ENCODE data around the gene CREB5. TPM values are rescaled to one million over a fixed set of nuclear protein-coding genes. Genes with fewer than 3 reads are reported as not detected.

CREB5 gene
- total RNA-seq, 4 donors from 2014 or later = 6.6 to 18.6 (median 12.6) TPM

DNA sequence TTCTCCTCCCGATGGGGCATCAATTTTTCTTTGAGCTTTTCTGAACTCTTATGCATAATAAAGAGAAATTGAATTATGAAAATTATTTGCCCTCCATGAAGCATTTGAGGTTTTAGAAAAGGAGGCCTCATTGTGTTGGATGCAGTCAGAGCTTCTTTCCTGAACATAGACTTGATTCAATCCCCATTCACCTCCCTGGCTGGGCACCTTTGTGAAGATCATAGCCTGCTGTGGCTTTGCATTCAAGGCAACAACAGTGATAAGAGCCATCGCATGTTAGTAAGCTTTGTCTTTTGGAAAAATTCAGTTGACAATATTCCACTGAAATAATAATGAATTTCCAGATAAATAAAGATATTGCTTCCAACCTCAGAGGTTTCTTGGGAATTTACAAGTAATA, 458.8 kb downstream of the CREB5 start:
- no peak overlapping the region for H3K27ac ChIP-seq (replicated peaks in 1 of 4)
- intact Hi-C loops (cut with DNase I) = no loop called here
- WGBS = 92% methylated on average over 2 of the region's 2 CpGs
- no peaks in the 10 kb centered on the region for H3K9me3 ChIP-seq
- DNase-seq (ENCODE audit: extremely low spot score) = no peak
- no peak overlapping the region for H3K4me3 ChIP-seq
- H3K27me3 ChIP-seq = no peaks in the 10 kb centered on the region
- no peaks in the 10 kb centered on the region for H3K4me1 ChIP-seq
- TF ChIP-seq POLR2AphosphoS5 (IDR thresholded peaks at IDR 0.05) (no peak), POLR2A (IDR thresholded peaks at IDR 0.05; ENCODE audit: low read depth) (no peak), EP300 (IDR thresholded peaks at IDR 0.05) (no peak)
- TF ChIP-seq, protein P1, sequence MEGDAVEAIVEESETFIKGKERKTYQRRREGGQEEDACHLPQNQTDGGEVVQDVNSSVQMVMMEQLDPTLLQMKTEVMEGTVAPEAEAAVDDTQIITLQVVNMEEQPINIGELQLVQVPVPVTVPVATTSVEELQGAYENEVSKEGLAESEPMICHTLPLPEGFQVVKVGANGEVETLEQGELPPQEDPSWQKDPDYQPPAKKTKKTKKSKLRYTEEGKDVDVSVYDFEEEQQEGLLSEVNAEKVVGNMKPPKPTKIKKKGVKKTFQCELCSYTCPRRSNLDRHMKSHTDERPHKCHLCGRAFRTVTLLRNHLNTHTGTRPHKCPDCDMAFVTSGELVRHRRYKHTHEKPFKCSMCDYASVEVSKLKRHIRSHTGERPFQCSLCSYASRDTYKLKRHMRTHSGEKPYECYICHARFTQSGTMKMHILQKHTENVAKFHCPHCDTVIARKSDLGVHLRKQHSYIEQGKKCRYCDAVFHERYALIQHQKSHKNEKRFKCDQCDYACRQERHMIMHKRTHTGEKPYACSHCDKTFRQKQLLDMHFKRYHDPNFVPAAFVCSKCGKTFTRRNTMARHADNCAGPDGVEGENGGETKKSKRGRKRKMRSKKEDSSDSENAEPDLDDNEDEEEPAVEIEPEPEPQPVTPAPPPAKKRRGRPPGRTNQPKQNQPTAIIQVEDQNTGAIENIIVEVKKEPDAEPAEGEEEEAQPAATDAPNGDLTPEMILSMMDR (IDR thresholded peaks at IDR 0.05) = no peak
- no peaks in the 10 kb centered on the region for H3K36me3 ChIP-seq

DNA sequence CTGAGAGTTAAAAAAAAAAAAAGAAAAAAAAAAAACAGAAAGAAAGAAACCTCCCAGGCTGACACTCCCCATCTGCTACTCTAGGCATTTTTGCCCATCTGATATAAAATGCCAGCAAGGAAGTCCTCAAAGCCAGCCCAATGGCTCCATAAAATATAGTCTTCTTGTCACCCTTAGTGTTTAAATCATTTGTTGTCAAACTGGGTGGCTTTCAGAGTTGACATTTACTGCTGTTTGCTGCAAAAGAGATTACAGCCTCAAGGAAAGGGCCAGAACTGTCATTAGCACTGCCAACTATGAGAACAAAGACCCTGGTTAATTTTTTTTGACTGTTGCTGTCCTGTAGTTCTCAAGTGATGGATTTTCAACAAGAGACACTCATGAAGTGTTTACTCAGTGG, 459.3 kb downstream of the CREB5 start:
- Histone ChIP-seq H3K27me3 (no peaks in the 10 kb centered on the region), H3K27ac (replicated peaks in 1 of 4) (no peak overlapping the region), H3K36me3 (no peaks in the 10 kb centered on the region), H3K4me1 (no peaks in the 10 kb centered on the region), H3K9me3 (no peaks in the 10 kb centered on the region), H3K4me3 (no peak overlapping the region)
- no peak for DNase-seq (ENCODE audit: extremely low spot score)
- TF ChIP-seq POLR2A (IDR thresholded peaks at IDR 0.05; ENCODE audit: low read depth) (no peak), POLR2AphosphoS5 (IDR thresholded peaks at IDR 0.05) (no peak), EP300 (IDR thresholded peaks at IDR 0.05) (no peak)
- TF ChIP-seq, protein P1 (IDR thresholded peaks at IDR 0.05) = no peak
- intact Hi-C loops (cut with DNase I) = no loop called here

DNA sequence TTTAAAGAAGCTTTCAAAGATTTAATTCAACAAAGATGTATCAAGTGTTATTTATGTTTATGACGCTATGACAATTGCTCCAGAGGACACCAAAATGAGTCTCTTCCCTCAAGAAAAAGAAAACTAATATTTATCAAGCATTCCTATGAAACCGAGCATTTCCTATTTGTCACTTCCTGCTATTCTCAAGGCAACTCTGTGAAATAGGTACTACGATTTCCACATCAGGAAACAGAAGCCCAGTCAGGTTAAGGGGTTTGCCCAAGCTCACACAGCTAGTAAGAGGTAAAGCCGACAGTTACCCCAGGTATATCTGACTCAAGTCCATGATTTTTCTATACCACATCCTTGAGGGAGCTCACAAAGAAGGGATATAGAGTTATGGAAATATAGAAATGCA, 459.9 kb downstream of the CREB5 start:
- 76% methylated on average over 4 of the region's 4 CpGs for WGBS
- no peak for TF ChIP-seq POLR2A (IDR thresholded peaks at IDR 0.05; ENCODE audit: low read depth)
- TF ChIP-seq, protein P1 (IDR thresholded peaks at IDR 0.05) = no peak
- no peak for TF ChIP-seq POLR2AphosphoS5 (IDR thresholded peaks at IDR 0.05)
- no peak for TF ChIP-seq EP300 (IDR thresholded peaks at IDR 0.05)
- H3K9me3 ChIP-seq = no peaks in the 10 kb centered on the region
- no peaks in the 10 kb centered on the region for H3K27me3 ChIP-seq
- no peak overlapping the region for H3K4me3 ChIP-seq
- no peak overlapping the region for H3K27ac ChIP-seq (replicated peaks in 1 of 4)
- H3K36me3 ChIP-seq = no peaks in the 10 kb centered on the region
- intact Hi-C loops (cut with DNase I) = no loop called here
- no peak for DNase-seq (ENCODE audit: extremely low spot score)
- H3K4me1 ChIP-seq = no peaks in the 10 kb centered on the region

DNA sequence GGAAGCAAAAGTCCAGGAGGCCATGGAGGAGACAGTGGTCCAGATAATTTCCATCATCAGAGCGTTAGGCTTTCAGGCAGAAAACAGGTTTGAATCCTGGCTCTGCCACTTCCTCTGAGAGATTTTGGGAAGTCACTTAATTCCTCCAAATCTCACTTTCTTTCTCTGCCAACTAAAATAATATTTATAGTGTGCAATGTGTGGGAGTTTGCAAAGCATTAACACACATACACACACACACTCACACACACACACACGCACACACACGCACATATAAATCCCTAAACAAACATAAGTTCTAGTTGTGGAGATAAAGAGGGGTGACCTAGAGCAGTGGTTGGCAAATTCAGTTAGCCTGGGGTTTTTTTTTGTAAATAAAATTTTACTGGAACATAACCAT, 461.0 kb downstream of the CREB5 start:
- no peaks in the 10 kb centered on the region for H3K36me3 ChIP-seq
- no peak overlapping the region for H3K4me3 ChIP-seq
- intact Hi-C loops (cut with DNase I) = no loop called here
- no peak overlapping the region for H3K27ac ChIP-seq (replicated peaks in 1 of 4)
- no peaks in the 10 kb centered on the region for H3K27me3 ChIP-seq
- 86% methylated on average over 3 of the region's 3 CpGs for WGBS
- no peak for DNase-seq (ENCODE audit: extremely low spot score)
- H3K9me3 ChIP-seq = no peaks in the 10 kb centered on the region
- no peak for TF ChIP-seq POLR2A (IDR thresholded peaks at IDR 0.05; ENCODE audit: low read depth)
- TF ChIP-seq, protein P1 (IDR thresholded peaks at IDR 0.05) = no peak
- TF ChIP-seq EP300 (IDR thresholded peaks at IDR 0.05) = no peak
- no peak for TF ChIP-seq POLR2AphosphoS5 (IDR thresholded peaks at IDR 0.05)
- peaks cover 0 to 4% (median 1%) of the 10 kb centered on the region in 4 donors for H3K4me1 ChIP-seq

DNA sequence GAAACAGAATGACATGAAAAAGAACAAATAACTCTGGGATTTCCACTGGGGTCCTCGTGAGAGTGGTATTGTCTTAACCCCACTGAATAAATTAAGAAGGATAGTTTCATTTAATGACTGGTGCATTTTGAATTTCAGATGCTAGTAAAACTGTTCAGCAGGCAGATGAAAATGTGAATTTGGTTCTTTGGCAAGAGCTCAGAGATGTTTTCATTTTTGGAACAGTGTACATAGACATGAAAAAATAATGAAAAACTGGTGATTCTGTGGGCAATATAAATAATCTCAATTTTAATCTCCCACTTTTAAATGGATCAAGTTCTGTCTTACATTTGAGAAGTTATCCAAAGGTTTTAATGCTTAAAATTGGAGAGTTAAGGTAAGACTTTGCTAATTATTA, 461.7 kb downstream of the CREB5 start:
- H3K4me1 ChIP-seq = peaks cover 0 to 6% (median 5%) of the 10 kb centered on the region in 4 donors
- WGBS = 63% methylated on average over 1 of the region's 1 CpG
- TF ChIP-seq POLR2AphosphoS5 (IDR thresholded peaks at IDR 0.05) = no peak
- TF ChIP-seq POLR2A (IDR thresholded peaks at IDR 0.05; ENCODE audit: low read depth) = no peak
- TF ChIP-seq, protein P1 (IDR thresholded peaks at IDR 0.05) = no peak
- TF ChIP-seq EP300 (IDR thresholded peaks at IDR 0.05) = no peak
- DNase-seq (ENCODE audit: extremely low spot score) = no peak
- no peaks in the 10 kb centered on the region for H3K36me3 ChIP-seq
- H3K27ac ChIP-seq (replicated peaks in 1 of 4) = no peak overlapping the region
- H3K27me3 ChIP-seq = no peaks in the 10 kb centered on the region
- H3K9me3 ChIP-seq = no peaks in the 10 kb centered on the region
- H3K4me3 ChIP-seq = no peak overlapping the region
- intact Hi-C loops (cut with DNase I) = no loop called here

Data from esophagus muscularis mucosa (tissue), 4 donors.